ENCODE data around the gene ADCY5.

ADCY5 gene

DNA sequence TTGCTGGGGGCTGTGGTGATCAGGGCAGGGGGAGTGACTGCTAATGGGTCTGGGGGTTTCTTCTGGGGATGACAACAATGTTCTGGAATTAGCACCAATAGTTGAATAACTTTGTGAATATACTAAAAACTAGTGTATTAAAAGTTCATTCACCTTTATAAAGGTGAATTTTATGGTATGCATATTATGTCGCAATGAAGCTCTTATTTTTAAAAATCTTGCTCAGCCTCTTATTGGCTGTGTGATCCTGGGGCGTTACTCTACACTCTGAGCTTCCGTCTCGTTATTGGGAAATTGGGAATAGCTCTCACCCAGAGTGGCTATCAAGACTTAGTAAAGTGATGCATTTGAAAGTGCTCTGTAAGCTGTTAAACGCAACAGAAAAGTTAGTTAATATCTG, 141.8 kb downstream of the ADCY5 start:
- no peak for DNase-seq (ENCODE audit: extremely low spot score)
- TF ChIP-seq FOXM1 (IDR thresholded peaks at IDR 0.05; ENCODE audit: borderline replicate concordance) (no peak), FOXA1 (IDR thresholded peaks at IDR 0.05) (no peak), TARDBP (IDR thresholded peaks at IDR 0.05) (no peak), FOXK2 (IDR thresholded peaks at IDR 0.05) (no peak), HDGF (IDR thresholded peaks at IDR 0.05; ENCODE audit: borderline replicate concordance) (no peak), BHLHE40 (IDR thresholded peaks at IDR 0.05; ENCODE audit: borderline replicate concordance) (no peak), NFRKB (IDR thresholded peaks at IDR 0.05) (no peak), LEF1 (IDR thresholded peaks at IDR 0.05; ENCODE audit: borderline replicate concordance) (no peak), CTBP1 (IDR thresholded peaks at IDR 0.05; ENCODE audit: borderline replicate concordance) (no peak), ARNT (IDR thresholded peaks at IDR 0.05) (no peak), SUZ12 (IDR thresholded peaks at IDR 0.05) (no peak), SP1 (IDR thresholded peaks at IDR 0.05) (no peak), ELF4 (IDR thresholded peaks at IDR 0.05) (no peak)
- TF ChIP-seq, protein P1, sequence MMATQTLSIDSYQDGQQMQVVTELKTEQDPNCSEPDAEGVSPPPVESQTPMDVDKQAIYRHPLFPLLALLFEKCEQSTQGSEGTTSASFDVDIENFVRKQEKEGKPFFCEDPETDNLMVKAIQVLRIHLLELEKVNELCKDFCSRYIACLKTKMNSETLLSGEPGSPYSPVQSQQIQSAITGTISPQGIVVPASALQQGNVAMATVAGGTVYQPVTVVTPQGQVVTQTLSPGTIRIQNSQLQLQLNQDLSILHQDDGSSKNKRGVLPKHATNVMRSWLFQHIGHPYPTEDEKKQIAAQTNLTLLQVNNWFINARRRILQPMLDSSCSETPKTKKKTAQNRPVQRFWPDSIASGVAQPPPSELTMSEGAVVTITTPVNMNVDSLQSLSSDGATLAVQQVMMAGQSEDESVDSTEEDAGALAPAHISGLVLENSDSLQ (IDR thresholded peaks at IDR 0.05): no peak
- CTCF ChIA-PET: interaction anchor here (0.8 to 1.0 kb wide), 3 partner anchors 14 to 416 kb away, joined by 3 to 4 read pairs (median 3); no protein-coding TSS in a partner anchor
- POLR2A ChIA-PET: no interaction called here

- ChIA-PET POLR2A (no interaction called here), CTCF (no interaction called here)
- TF ChIP-seq FOXM1 (IDR thresholded peaks at IDR 0.05; ENCODE audit: borderline replicate concordance): no peak
- no peak for TF ChIP-seq HDGF (IDR thresholded peaks at IDR 0.05; ENCODE audit: borderline replicate concordance)
- TF ChIP-seq CTBP1 (IDR thresholded peaks at IDR 0.05; ENCODE audit: borderline replicate concordance): no peak
- no peak for TF ChIP-seq ELF4 (IDR thresholded peaks at IDR 0.05)
- no peak for TF ChIP-seq BHLHE40 (IDR thresholded peaks at IDR 0.05; ENCODE audit: borderline replicate concordance)
- TF ChIP-seq, protein P1 (IDR thresholded peaks at IDR 0.05): no peak
- no peak for TF ChIP-seq FOXK2 (IDR thresholded peaks at IDR 0.05)
- no peak for TF ChIP-seq SP1 (IDR thresholded peaks at IDR 0.05)
- TF ChIP-seq SUZ12 (IDR thresholded peaks at IDR 0.05): no peak
- no peak for DNase-seq (ENCODE audit: extremely low spot score)
These were observed 143.7 kb downstream of the ADCY5 start for GRCh38 chr3:123305192-123305591.

- no peak for DNase-seq (ENCODE audit: extremely low spot score)
- ChIA-PET CTCF (no interaction called here), POLR2A (no interaction called here)
- no peak for TF ChIP-seq NFRKB (IDR thresholded peaks at IDR 0.05)
- TF ChIP-seq ZNF384 (IDR thresholded peaks at IDR 0.05): no peak
- no peak for TF ChIP-seq BHLHE40 (IDR thresholded peaks at IDR 0.05; ENCODE audit: borderline replicate concordance)
- TF ChIP-seq HDGF (IDR thresholded peaks at IDR 0.05; ENCODE audit: borderline replicate concordance): no peak
- no peak for TF ChIP-seq FOXA1 (IDR thresholded peaks at IDR 0.05)
These were observed 144.8 kb downstream of the ADCY5 start for GRCh38 chr3:123303976-123304560.

DNA sequence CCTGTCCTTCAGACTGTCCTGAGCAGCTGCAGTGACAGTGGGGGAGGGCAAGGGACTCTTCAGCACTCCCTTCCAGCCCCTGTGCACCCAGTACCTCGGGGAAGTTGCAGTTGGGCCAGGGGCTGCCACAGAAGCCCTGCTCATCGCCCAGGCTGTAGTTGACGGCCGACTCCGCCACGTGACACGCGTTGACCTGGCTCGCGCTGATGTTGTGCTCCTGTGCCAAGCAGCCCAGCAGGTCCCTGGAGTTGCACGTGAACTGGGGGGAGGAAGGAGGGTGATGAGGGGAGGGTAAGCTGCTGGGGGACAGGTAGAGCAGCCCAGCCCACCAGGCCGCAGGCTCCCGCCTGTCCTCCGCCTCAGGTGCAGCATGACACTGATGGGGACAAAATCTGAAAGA, 145.9 kb downstream of the ADCY5 start:
- DNase-seq (ENCODE audit: extremely low spot score): no peak
- CTCF ChIA-PET: no interaction called here
- TF ChIP-seq ZNF384 (IDR thresholded peaks at IDR 0.05) (no peak), ELF4 (IDR thresholded peaks at IDR 0.05) (no peak), SUZ12 (IDR thresholded peaks at IDR 0.05) (no peak), FOXM1 (IDR thresholded peaks at IDR 0.05; ENCODE audit: borderline replicate concordance) (no peak)
- TF ChIP-seq, protein P1 (IDR thresholded peaks at IDR 0.05): no peak
- POLR2A ChIA-PET: no interaction called here

DNA sequence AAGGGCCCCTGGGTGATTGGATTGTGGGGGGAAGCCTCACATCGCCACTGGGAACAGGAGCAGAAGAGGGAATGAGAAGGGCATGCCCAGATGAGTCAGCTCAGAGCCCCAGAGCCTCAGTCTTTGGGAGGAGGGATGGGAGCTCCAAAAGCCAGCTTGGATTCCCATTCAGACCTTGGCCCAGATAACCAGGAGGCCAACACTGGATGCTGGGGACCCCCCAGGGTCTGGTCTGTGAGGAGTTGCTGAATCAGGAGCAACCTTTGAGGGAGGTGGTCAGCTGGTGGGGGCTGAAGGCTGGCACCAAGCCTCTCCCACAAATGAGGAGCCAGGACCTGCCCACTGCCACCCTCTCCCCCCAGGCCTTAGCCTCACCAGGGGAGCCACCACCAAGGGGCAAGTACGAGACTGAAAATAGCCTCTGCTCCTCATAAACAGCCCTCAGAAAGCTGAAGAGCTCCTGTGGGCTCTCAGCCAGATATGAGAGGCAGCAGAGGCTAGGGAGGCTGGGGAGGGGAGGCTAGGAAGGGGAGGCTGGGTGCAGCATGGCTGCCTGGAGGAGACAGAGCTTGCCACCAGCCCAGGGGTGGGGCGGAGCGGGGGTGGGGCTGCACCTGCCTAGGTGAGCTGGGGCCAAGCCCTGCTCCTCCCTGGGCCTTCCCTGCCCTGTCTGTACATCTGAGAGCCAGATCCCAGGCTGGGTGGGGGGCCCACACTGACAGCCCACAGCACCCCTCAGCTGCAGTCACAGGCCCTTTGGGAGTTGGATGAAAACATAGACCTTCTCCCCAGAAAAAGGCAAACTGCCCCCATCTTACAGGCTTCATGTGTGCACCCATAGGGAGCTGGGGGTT, 147.3 kb downstream of the ADCY5 start:
- TF ChIP-seq FOXM1 (IDR thresholded peaks at IDR 0.05; ENCODE audit: borderline replicate concordance) (no peak), SUZ12 (IDR thresholded peaks at IDR 0.05) (no peak), CTBP1 (IDR thresholded peaks at IDR 0.05; ENCODE audit: borderline replicate concordance) (no peak), HDGF (IDR thresholded peaks at IDR 0.05; ENCODE audit: borderline replicate concordance) (no peak), FOXK2 (IDR thresholded peaks at IDR 0.05) (no peak), BHLHE40 (IDR thresholded peaks at IDR 0.05; ENCODE audit: borderline replicate concordance) (no peak), NFRKB (IDR thresholded peaks at IDR 0.05) (no peak), L3MBTL2 (conservative IDR thresholded peaks at IDR 0.05) (no peak), ARNT (IDR thresholded peaks at IDR 0.05) (no peak)
- DNase-seq (ENCODE audit: extremely low spot score): no peak
- POLR2A ChIA-PET: no interaction called here
- CTCF ChIA-PET: no interaction called here

GRCh38 chr3:123300583-123300982, 148.3 kb downstream of the ADCY5 start:
- DNase-seq (ENCODE audit: extremely low spot score): no peak
- POLR2A ChIA-PET: no interaction called here
- CTCF ChIA-PET: interaction anchor here (0.7 to 1.0 kb wide), 2 partner anchors 19 to 97 kb away, joined by 3 read pairs; no protein-coding TSS in a partner anchor
- TF ChIP-seq ELF4 (IDR thresholded peaks at IDR 0.05) (no peak), FOXM1 (IDR thresholded peaks at IDR 0.05; ENCODE audit: borderline replicate concordance) (no peak), FOXA1 (IDR thresholded peaks at IDR 0.05) (no peak), SUZ12 (IDR thresholded peaks at IDR 0.05) (no peak), ARNT (IDR thresholded peaks at IDR 0.05) (no peak), CTBP1 (IDR thresholded peaks at IDR 0.05; ENCODE audit: borderline replicate concordance) (no peak), BHLHE40 (IDR thresholded peaks at IDR 0.05; ENCODE audit: borderline replicate concordance) (no peak), ZNF384 (IDR thresholded peaks at IDR 0.05) (no peak), NFRKB (IDR thresholded peaks at IDR 0.05) (no peak), SP1 (IDR thresholded peaks at IDR 0.05) (no peak), L3MBTL2 (conservative IDR thresholded peaks at IDR 0.05) (no peak), LEF1 (IDR thresholded peaks at IDR 0.05; ENCODE audit: borderline replicate concordance) (no peak)

Data from HEK293T (cell line).